GOT3 (cell line): Measurements from ENCODE around the gene STX7.
"Not testable (repeated sequence)": the region's sequence is repeated elsewhere in the genome, so short reads cannot be mapped to it uniquely, and the experiment has no call there.

Experiments used
- DNase-seq: peaks from one replicate; lab custom pipeline; 2025; ENCODE audit warnings: mixed read lengths; lab: John Stamatoyannopoulos, UW

The STX7 gene, protein sequence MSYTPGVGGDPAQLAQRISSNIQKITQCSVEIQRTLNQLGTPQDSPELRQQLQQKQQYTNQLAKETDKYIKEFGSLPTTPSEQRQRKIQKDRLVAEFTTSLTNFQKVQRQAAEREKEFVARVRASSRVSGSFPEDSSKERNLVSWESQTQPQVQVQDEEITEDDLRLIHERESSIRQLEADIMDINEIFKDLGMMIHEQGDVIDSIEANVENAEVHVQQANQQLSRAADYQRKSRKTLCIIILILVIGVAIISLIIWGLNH

DNA sequence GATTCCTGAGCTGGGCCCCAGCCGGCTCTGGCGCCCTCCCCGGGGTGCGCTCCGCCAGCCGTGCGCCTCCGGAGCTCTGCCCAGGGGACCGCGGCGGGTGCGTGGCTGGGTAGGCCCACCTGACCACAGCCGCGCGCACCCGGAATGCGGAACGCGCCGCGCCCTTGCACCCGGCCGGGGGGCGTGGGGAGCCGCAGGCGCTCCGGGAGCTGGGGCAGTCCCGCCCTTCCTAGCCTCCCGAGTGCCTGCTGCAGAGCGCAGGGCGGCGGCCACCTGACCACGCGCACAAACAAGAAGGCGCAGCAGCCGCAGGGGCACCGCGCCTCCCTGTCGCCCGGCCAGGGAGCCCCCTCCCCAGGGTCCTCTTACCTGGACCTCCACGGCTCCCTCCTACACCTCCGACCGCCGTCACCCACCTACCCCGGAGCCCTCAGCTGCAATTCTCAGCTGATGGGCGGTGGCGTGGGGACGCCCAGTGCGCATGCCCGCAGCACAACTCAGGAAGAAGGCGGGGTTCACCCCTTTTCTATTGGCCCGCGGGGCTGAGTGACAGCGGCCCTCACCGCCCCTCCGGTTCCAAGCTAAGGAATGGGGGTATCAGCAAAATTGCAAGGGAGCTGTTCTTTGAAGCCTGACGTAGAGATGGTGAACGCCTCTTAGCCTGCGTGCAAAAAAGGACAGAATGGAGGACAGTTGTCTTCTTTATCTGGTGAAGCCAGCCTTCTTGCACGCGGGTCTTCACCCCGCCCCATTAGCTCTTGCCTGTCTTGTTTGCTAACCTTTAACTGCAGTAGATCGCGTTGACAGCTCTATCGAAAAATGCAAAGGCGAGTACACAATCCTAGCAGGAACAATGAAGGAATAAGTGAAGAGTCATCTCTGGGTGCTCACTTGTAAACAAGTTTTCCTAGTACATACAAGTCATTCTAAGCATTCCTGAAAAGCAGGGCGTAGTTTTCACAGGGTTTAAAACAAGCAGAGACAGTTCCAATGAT is at the start of gene STX7:
Gene STX7, minus strand, starts transcription at position 479 of the 995 bp plus-strand sequence. CDS start 9,586 bp downstream, outside the sequence.
- DNase-seq = peak; percentile 50

DNA sequence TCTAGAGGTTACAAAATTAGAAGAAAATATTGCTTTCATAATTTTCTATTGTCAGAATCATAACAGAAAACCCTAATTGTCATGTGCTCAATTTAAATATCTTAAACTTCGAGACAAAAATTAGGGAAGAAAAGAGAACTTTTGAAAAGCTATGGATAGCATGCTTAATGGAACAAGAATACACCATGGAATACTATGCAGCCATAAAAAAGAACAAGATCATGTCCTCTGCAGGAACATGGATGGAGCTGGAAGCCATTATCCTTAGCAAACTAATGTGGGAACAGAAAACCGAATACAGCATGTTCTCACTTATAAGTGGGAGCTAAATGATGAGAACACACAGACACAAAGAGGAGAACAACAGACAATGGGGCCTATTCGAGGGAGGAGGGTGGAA is 47.2 kb upstream of the STX7 start:
- DNase-seq = not testable (repeated sequence)

DNA sequence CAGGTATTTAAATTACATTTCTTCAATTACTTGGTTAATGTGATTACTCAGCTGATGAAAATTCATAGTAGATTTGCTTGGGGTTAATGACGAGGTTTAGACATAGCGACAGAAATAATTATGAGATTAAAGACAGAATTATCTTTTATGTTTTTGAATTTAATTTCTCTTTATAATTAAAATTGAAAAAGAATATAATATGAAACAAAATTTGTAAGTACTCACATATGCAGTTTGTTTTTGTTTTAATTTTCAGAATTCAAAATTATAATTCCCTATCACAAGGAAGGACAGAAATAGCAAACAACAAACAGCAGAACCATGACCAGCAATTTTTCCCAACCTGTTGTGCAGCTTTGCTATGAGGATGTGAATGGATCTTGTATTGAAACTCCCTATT is 39.5 kb upstream of the STX7 start, which contains the start of gene TAAR8:
Gene TAAR8, plus strand, starts transcription at position 301 of the 400 bp plus-strand sequence. Its CDS starts 21 bp downstream, at position 322.
- no peak for DNase-seq

DNA sequence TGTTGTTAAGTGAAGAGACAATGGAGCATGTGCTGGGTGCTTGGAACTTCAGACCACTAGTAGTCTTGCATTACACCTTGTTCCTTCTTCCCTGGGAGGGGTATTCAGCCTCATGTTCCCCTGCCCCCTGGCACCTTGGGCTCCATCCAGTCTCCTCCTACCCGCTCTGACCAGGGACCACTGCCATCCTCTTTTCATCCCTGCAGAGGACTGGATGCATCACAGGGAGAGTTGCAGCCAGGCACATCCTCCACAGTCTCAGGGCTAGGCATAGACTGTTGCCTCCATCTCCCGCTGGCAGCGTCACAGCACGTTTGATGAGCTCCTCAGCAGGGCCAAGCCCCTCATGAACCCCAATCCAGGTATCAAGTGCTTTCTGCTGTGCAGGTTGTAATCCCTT is 38.3 kb upstream of the STX7 start:
- DNase-seq = no peak

DNA sequence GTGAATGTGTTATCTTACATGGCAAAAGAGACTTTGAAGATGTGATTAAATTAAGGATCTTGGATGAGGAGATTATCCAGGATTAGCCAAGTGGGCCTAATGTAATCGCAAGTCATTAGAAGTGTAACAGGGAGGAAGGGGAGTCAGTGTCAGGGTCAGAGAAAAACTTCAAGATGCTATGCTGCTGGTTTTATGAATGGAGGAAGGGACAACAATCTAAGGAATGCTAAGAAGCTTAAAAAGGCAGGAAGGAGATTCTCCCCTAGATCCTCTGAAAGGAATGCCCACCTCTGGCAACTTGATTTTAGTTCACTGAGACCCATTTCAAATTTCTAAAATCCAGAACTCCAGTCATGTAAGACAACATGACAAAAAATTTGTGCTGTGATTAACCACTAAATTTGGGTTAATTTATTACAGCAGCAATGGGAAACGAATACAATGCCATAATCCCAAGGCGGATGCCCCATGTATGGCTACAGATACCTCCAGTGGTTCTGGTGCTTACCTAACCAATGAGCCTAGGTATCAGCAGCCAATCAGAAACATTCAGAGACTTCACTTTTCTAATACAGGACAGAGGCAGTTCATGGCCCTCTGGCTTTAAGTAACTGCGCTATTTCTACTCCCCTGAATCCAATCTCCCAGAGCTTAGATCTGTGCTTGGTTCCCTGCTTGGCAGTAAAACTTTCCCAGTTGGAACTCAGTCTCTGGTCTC is 36.0 kb upstream of the STX7 start:
- DNase-seq = no peak

DNA sequence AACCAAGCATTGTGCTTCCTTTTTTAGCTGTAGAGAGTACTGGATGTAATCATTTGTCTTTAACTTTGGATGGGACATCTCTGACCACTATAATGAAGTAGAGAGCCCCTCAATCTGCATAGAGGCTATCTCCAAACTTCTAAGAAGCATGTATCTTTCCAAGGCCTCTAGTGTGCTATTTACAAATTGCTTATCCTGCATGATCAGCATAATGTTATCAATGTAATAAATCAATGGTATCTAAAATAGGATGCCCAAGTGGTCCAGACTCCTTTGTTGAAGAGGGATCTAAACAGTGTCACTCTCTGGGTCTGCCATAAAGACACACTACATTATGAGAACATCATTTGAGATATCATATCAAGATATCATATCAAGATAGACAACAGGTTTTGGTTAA is 31.9 kb upstream of the STX7 start:
- no peak for DNase-seq

DNA sequence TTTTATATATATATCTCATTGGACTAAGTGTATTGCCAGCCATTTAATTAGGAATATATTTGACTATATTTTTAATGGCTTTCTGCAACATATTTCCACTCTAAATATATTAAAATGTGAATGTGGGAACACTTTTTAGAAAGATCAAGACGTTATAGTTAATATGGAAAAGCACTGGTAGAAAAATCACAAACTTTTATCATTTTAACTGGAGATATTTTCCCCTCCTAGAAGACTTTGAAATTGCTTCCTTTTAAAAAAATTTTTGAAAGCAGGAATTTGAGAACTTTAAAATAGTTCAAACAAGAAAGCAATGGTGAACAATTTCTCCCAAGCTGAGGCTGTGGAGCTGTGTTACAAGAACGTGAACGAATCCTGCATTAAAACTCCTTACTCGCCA is 25.1 kb upstream of the STX7 start, which contains the start of gene TAAR9:
Gene TAAR9, plus strand, starts transcription at position 301 of the 400 bp plus-strand sequence. Its CDS starts 13 bp downstream, at position 314.
- no peak for DNase-seq

DNA sequence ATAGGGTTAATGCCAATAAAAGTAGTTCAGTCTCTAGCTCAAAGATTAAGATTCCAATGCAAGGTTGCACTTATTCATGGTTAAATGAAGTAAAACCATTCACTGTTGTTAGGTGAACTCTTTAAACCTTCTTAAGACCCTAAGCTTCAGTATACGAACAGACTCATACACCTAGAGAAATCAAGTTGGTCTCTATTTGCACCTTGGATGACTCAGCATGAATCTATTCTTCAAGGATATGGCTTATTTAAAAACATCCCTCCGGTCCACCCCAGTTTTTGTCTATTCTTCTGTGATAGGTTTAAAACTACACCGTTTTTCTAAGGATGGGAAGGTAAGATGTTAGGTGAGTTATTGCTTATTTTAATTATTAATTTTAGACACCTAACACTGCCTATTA is 24.2 kb upstream of the STX7 start:
- no peak for DNase-seq

DNA sequence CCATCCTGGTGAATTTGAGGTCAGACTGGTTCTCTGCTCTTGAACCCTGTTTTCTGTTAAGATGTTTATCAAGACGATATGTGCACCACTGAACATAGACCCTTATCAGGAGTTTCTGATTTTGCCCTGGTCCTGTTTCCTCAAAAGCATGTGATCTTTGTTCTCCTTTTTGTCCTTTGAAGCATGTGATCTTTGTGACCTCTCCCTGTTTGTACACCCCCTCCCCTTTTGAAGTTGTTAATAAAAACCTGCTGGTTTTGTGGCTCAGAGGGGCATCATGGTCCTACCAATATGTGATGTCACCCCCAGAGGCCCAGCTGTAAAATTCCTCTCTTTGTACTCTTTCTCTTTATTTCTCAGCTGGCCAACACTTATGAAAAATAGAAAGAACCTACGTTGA is 21.6 kb upstream of the STX7 start:
- DNase-seq = not testable (repeated sequence)

DNA sequence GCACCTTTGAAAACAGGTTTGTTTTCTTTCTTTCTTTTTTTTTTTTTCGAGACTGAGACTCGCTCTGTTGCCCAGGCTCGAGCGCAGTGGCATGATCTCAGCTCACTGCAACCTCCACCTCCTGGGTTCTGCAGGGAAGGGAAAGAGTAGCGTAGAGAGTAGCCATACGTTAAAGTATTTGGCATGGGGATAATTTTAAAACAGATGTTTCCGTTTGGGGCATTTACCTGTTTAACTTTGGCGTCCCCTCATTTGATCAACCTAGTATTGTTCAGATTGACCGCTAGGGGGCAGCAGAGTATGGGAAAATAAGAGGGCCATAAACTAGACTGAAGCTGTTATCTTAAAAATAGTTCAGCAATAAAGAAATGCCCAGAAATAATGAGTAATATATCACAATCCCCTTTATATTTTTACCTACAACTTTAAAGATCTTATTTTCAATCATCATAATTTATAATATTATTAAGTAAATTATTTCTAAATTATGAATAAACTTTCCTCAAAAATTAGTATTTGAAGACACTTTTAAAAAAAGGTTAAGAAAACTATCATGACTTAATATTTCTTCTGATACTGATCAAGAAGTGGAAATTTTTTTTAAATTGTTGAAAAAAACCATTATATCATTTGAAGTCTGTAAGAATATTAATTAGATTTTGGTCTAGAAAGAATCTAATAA is 17.5 kb upstream of the STX7 start:
- DNase-seq = no peak

DNA sequence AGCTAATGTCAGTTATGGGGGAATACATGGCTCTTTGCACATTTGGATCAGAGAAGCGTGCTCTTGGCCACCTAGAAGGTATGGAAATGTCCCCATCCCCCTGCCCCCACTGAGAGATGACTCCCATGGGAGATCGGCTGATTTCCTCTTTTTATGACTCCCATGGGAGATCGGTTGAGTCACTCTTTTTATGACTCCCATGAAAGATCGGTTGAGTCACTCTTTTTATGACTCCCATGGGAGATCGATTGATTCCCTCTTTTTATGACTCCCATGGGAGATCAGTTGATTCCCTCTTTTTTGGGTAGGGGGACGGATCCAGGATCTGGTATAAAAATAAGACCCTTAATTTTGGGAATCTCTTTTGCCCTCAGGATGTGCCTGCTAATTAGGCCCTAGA is 14.9 kb upstream of the STX7 start:
- no peak for DNase-seq

DNA sequence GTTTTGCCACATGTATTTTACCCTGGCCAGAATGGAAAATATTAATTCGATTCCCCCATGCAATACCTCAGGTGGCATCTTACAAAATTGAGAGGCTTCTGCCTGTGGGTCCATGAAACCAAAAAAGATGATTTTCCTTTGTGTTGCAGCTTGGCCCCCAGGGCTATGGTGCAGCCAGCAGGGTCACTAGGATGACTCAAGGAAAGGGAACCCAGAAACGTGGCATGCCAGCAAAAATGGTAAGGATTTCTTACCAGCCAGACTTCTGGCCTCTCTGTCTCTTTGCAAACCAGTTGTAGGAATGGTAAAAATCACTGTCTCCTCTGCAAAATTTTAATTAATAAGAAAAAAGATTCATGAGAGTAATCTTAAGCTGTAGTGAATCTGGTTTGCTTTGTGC is 13.5 kb upstream of the STX7 start:
- DNase-seq = no peak

DNA sequence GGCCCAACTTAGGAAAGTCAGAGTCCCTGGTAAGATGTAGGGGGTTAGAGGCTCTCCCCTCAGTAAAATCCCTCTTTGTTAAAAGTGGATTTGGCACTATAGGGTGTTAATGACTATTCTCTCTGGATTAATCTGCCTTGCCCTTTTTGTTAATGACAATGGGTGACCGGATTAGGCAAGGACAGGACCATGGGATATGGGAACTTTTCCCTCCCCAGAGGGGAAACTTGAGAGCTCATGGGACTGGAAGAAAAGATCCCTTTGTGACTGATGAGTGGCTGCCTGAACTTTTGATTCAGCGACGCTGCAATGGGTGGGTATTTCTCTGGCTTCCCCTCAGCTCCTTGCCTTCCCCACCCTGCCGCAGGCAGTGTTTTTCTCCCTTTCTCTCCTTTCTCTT is 12.9 kb upstream of the STX7 start:
- no peak for DNase-seq

DNA sequence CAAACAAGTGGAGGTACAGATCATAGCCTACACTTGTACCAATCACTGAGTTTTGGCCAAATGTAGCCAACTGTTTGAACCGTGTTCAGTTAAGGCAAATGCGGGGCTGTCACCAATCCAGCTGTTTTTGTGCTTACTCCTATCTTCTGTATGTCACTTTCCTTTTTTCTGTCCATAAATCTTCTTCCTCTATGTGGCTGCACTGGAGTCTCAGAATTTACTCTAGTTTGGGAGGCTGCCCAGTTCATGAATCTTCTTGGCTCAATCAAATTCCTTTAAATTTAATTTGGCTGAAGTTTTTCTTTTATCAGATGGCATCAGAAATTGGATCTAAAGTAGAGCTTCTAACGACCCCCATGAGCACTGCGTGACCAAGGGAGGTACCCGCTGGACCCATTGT is 11.7 kb upstream of the STX7 start:
- DNase-seq = no peak

DNA sequence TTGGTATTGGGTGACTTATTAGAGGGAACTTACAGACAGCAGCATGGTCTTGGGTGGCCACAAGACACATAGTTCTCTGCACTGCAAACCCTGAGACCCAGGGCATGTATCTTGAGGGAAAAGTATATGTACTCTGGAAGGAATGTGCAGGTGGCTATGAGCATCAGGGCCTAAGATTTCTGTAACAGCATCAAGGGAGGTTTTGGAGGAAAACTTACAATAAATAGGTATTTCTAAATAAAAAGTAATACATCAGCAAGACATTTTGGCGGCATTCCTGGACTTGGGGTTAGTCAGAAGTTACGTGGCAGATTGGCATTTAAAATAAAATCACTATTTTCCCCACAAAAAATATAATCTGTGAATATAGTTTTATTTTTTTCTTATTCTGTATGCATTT is 8.0 kb upstream of the STX7 start:
- DNase-seq = no peak

DNA sequence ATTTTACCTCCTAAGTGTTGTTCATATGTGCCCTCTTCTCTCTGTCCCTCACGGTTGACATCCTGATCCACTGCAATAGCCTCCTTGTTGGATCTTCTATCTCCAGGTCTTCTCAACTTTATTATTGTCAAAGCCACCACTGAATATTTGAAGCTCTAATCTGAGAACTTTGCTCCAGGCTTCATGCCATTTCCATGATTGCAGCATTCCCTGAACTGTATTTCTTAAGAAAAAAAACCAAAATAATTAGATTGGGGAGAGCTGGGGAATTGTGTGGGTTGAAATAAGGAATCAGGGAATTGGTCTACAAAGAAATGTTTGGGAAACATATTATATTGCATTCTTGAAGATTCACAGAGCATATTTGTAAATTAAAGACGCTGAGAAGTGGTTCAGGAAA is 2.5 kb upstream of the STX7 start:
- no peak for DNase-seq

DNA sequence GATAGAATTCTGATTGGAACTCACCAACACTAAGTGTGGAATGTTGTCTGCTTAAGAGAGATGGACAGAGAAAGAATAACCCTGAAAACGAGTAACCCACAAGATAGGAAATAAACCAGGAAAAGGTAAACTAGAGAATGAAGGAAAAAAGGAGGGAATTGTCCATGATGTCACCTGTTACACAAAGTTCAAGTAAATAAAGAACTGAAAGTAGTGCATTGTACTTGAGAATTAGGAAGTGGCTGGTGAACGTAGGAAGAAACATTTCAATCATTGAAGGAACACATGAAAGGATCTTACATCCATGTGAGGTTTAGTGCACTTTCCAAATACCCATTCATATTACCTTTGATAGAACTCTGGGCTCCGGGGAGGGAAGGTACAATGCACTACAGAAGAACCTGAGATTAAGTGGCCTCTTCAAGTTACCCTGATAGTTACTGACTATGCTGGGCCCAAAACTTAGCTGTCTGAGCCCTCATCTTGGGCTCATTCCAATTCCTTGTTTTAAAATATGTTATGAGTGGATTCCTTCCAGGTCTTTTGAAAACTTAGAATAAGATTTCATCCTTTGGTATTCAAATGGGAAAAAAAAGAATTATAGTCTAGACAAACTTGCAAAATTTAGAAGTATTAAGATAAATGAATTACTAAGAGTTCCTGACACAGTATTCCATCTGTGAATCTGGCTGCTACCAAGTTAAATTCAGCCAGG is 1.1 kb upstream of the STX7 start:
- no peak for DNase-seq

DNA sequence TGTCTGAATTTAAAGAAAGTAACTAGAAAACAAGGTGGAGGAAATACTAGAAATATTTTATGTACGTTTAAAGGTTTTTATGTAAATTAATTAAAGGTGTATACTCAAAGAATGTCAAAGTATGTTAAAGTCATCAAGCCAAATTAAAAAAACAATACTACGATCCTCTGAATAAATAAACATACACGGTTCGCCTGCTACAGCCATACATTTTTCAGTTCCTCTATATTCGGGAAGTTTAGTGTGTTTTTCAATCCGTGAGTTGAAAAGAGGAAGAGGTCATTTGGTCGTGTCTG is 626 bp downstream of the STX7 start:
- no peak for DNase-seq

DNA sequence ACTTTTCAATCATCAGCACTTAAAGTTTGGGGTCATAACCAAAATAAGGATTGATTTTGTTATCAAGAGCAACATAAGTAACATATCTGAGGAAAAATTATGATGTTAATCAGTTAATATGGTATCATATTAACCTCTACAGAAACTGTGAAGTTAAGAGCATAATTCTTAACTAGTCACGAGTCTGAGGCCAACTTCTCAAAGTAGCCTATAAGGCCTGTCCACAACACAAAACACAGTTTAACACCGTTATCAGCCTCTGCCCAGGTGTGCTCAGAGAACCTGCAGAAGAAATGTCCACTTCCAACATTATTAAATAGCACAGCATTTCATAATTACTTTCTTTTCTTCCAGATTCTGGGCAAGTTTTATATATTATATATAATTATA is 1.1 kb downstream of the STX7 start:
- no peak for DNase-seq

DNA sequence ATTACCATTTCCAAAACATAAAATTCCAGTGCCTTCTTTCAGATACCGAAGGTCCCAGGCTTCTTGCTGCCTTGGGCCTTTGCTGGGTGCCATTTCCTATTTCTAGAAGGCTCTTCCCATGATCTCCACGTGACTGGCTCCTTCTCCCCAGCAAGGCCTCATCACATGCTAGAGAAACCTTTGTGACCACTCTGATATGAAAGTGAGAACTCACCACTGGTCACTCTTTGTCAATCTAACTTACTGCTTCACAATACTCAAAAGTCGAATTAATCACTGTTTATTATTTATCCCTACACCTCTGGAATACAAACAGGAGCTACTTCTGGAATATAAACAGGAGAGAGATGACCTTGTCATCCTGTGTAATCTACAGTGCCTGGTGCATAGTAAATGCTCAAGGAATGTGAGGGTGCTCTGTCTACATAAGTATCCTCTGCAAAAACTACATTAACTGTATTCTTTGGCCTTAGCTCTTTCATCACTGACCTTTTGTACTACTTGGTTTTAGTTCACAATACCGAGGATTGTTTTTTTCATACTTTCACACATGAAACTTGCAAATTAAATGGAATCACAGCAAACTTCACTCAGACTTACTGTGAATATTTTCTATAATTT is 1.6 kb downstream of the STX7 start:
- DNase-seq = no peak
